ENCODE measurements around the gene PRCC. TPM values are rescaled to one million over a fixed set of nuclear protein-coding genes. Genes with fewer than 3 reads are reported as not detected.
"Not testable (repeated sequence)": the region's sequence is repeated elsewhere in the genome, so short reads cannot be mapped to it uniquely, and the experiment has no call there.

PRCC gene
- total RNA-seq, 2 donors from 2014 or later: 108 to 111 TPM

GRCh38 chr1:156756355-156756754 lies 11.0 kb upstream of the PRCC start:
- Histone ChIP-seq H3K9me3 (ENCODE audit: control insufficient read depth, low read length) (no peaks in the 10 kb centered on the region), H3K4me3 (ENCODE audit: low read length) (no peak overlapping the region), H3K36me3 (ENCODE audit: control insufficient read depth, insufficient read depth, low read length) (peaks cover 4% of the 10 kb centered on the region), H3K27me3 (ENCODE audit: control insufficient read depth, insufficient read depth, low read length, poor library complexity, severe bottlenecking) (no peaks in the 10 kb centered on the region), H3K4me1 (ENCODE audit: control insufficient read depth, insufficient read depth, low read length) (peaks cover 12% of the 10 kb centered on the region), H3K9ac (ENCODE audit: extremely low read depth, low read length, poor library complexity, severe bottlenecking) (no peak overlapping the region), H3K27ac (ENCODE audit: low read depth, low read length) (no peak overlapping the region)
- Mint-ChIP-seq H3K4me3 (no peak overlapping the region), H3K27me3 (ENCODE audit: insufficient read depth) (no peaks in the 10 kb centered on the region), H3K9me3 (no peaks in the 10 kb centered on the region), H3K4me1 (peaks cover 12% of the 10 kb centered on the region), H3K27ac (no peak overlapping the region), H3K36me3 (ENCODE audit: low read depth) (no peaks in the 10 kb centered on the region)
- no peak for TF ChIP-seq CTCF (conservative IDR thresholded peaks at IDR 0.05)
- no peak for DNase-seq
- 93 to 100% methylated on average over 1 of the region's 1 CpG for WGBS, 2 experiments (ENCODE audit: insufficient coverage in 1 of 2, insufficient read length in 1 of 2)

- not testable (repeated sequence) for H3K36me3 Mint-ChIP-seq (ENCODE audit: low read depth); H3K4me3 ChIP-seq (ENCODE audit: low read length); DNase-seq; H3K27ac Mint-ChIP-seq; H3K4me3 Mint-ChIP-seq; H3K9me3 ChIP-seq (ENCODE audit: control insufficient read depth, low read length); H3K27me3 ChIP-seq (ENCODE audit: control insufficient read depth, insufficient read depth, low read length, poor library complexity, severe bottlenecking); H3K27ac ChIP-seq (ENCODE audit: low read depth, low read length); H3K9me3 Mint-ChIP-seq; H3K27me3 Mint-ChIP-seq (ENCODE audit: insufficient read depth); H3K9ac ChIP-seq (ENCODE audit: extremely low read depth, low read length, poor library complexity, severe bottlenecking); H3K36me3 ChIP-seq (ENCODE audit: control insufficient read depth, insufficient read depth, low read length)
- peaks cover 12% of the 10 kb centered on the region for H3K4me1 Mint-ChIP-seq
- peaks cover 12% of the 10 kb centered on the region for H3K4me1 ChIP-seq (ENCODE audit: control insufficient read depth, insufficient read depth, low read length)
- WGBS, 2 experiments (ENCODE audit: insufficient coverage in 1 of 2, insufficient read length in 1 of 2): 93 to 98% methylated on average over 7 to 10 of the region's 10 CpGs
Observed at GRCh38 chr1:156757572-156758253, 9.6 kb upstream of the PRCC start.

GRCh38 chr1:156760092-156760795 lies 7.1 kb upstream of the PRCC start:
- H3K27ac Mint-ChIP-seq: no peak overlapping the region
- Histone ChIP-seq H3K36me3 (ENCODE audit: control insufficient read depth, insufficient read depth, low read length) (no peaks in the 10 kb centered on the region), H3K27me3 (ENCODE audit: control insufficient read depth, insufficient read depth, low read length, poor library complexity, severe bottlenecking) (no peaks in the 10 kb centered on the region), H3K27ac (ENCODE audit: low read depth, low read length) (no peak overlapping the region), H3K4me3 (ENCODE audit: low read length) (no peak overlapping the region), H3K4me1 (ENCODE audit: control insufficient read depth, insufficient read depth, low read length) (peaks cover 6% of the 10 kb centered on the region), H3K9ac (ENCODE audit: extremely low read depth, low read length, poor library complexity, severe bottlenecking) (no peak overlapping the region), H3K9me3 (ENCODE audit: control insufficient read depth, low read length) (no peaks in the 10 kb centered on the region)
- H3K36me3 Mint-ChIP-seq (ENCODE audit: low read depth): no peaks in the 10 kb centered on the region
- no peak for DNase-seq
- H3K4me1 Mint-ChIP-seq: peaks cover 8% of the 10 kb centered on the region
- 33 to 81% methylated on average over 1 to 5 of the region's 6 CpGs for WGBS, 2 experiments (ENCODE audit: insufficient coverage in 1 of 2, insufficient read length in 1 of 2)
- no peaks in the 10 kb centered on the region for H3K27me3 Mint-ChIP-seq (ENCODE audit: insufficient read depth)
- H3K4me3 Mint-ChIP-seq: no peak overlapping the region
- no peaks in the 10 kb centered on the region for H3K9me3 Mint-ChIP-seq
- no peak for TF ChIP-seq CTCF (conservative IDR thresholded peaks at IDR 0.05)
